Hepatocyte (in vitro differentiated cells): ENCODE data around the gene LYPD6.

Experiments
- CTCF ChIP-seq: fragments of 200-600 bp; sonication (generic); IDR thresholded peaks from 2 replicates; pipeline ENCODE4 v1.5.1; 2016; ENCODE audit warnings: antibody characterized with exemption, mild to moderate bottlenecking; ENCODE audit not compliant: poor library complexity
- EZH2 ChIP-seq: fragments of 200-600 bp; sonication (generic); IDR thresholded peaks from 2 replicates; pipeline ENCODE4 v1.6.1; 2016; ENCODE audit warnings: antibody characterized with exemption, mild to moderate bottlenecking, borderline replicate concordance

GRCh38 chr2:149467436-149467835, 137.0 kb downstream of the LYPD6 start:
- TF ChIP-seq CTCF = no peak
- TF ChIP-seq EZH2 = no peak
